Upper lobe of left lung (tissue), 6 donors: Measurements from ENCODE around the gene ZNF789. TPM values are rescaled to one million over a fixed set of nuclear protein-coding genes. Genes with fewer than 3 reads are reported as not detected.

Experiments used
- ATAC-seq, 2 donors: fragments of 200-7000 bp; cut with Tn5 transposase; one replicate each; pipeline ENCODE4 v1.9.1; 2022; ENCODE audit warnings: mild to moderate bottlenecking in 2 of 2, moderate library complexity in 2 of 2; ENCODE audit not compliant: low FRiP score in 2 of 2
- DNase-seq, 2 donors: peaks; one replicate each; pipeline ENCODE4 v3.0.0-alpha.2; 2019 to 2020
- H3K27ac ChIP-seq, 4 donors: fragments of 200-600 bp; sonication (generic); one replicate each; pipeline ENCODE4 v1.5.1; 2016 to 2019
- H3K27me3 ChIP-seq, 4 donors: fragments of 200-600 bp; sonication (generic); one replicate each; pipeline ENCODE4 v1.5.1; 2017 to 2019
- H3K36me3 ChIP-seq, 4 donors: fragments of 200-600 bp; sonication (generic); one replicate each; pipeline ENCODE4 v1.5.1; 2016 to 2019
- H3K4me1 ChIP-seq, 4 donors: fragments of 200-600 bp; sonication (generic); one replicate each; pipeline ENCODE4 v1.5.1; 2018 to 2019
- H3K4me3 ChIP-seq, 4 donors: fragments of 200-600 bp; sonication (generic); one replicate each; pipeline ENCODE4 v1.5.1; 2017 to 2019; ENCODE audit warnings: mild to moderate bottlenecking in 2 of 4, moderate library complexity in 1 of 4
- H3K9me3 ChIP-seq, 4 donors: fragments of 200-600 bp; sonication (generic); one replicate each; pipeline ENCODE4 v1.5.1; 2018 to 2019
- EP300 ChIP-seq, 4 donors: sonication (generic); formaldehyde crosslinking; IDR thresholded peaks; one replicate each; pipeline ENCODE4 v1.5.1; 2017; ENCODE audit warnings: antibody characterized with exemption in 4 of 4, control low read depth in 2 of 4
- POLR2A ChIP-seq, 4 donors: fragments of 450-650 bp; IDR thresholded peaks; one replicate each; pipeline ENCODE4 v1.5.1; 2016 to 2017; ENCODE audit warnings: antibody characterized with exemption in 4 of 4, mild to moderate bottlenecking in 2 of 4
- POLR2AphosphoS5 ChIP-seq, 2 donors: sonication (generic); formaldehyde crosslinking; IDR thresholded peaks; one replicate each; pipeline ENCODE4 v1.5.1; 2017; ENCODE audit warnings: antibody characterized with exemption in 2 of 2
- WGBS, 2 donors: methylation state at CpG; one replicate each; pipeline ENCODE4 v1.1.5; 2017 to 2018; 5-methylcytosine and 5-hydroxymethylcytosine counted together
- total RNA-seq, 6 donors: library from RNA; depleted of rRNA in 4 of 6; stranded (reverse); fragments of >200 nt in 4 of 6; gene quantifications; one replicate each; pipeline versions ENCODE4 v1.1.0 to v1.2.1, GENCODE V29; 2016 to 2021
- TF ChIP-seq, protein P1 (sequence below), 6 experiments: fragments of 450-650 bp in 4 of 6; fragments of 200-600 bp in 2 of 6; sonication (generic) in 2 of 6; IDR thresholded peaks; one replicate each; pipeline ENCODE4 v1.5.1; 2016 to 2019; ENCODE audit warnings: antibody characterized with exemption in 6 of 6
- donor health status: DM: no; HTN: no; CAD: no; lungs with moderate emphysema.
- donor health status: DM: no; HTN: yes; CAD: no; lungs with severe emphysema.

Gene ZNF789
- total RNA-seq, 6 donors from 2014 or later: 8.3 to 28.3 (median 9.3) TPM

DNA sequence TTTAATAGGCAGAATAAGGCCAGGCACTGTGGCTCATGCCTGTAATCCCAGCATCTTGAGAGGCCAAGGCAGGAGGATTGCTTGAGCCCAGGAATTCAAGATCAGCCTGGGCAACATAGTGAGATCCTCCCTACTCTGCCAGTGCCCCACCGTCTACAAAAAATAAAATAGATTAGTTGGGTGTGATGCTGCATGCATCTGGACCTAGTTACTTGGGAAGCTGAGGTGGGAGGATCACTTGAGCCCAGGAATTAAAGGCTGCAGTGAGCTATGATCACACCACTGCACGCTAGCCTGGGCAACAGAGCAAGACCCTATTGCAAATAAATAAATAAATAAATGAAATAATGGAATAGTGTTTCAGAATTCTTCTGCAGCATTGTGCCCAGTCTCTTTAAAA lies 63.0 kb downstream of the ZNF789 start:
- Histone ChIP-seq H3K4me3 (no peak overlapping the region), H3K27ac (no peak overlapping the region), H3K9me3 (peaks cover 24 to 69% (median 50%) of the 10 kb centered on the region in 4 donors), H3K36me3 (peaks cover 8 to 22% (median 20%) of the 10 kb centered on the region in 4 donors), H3K4me1 (no peaks in the 10 kb centered on the region), H3K27me3 (no peaks in the 10 kb centered on the region)
- TF ChIP-seq POLR2AphosphoS5 (IDR thresholded peaks at IDR 0.05) (no peak), EP300 (IDR thresholded peaks at IDR 0.05) (no peak), POLR2A (IDR thresholded peaks at IDR 0.05) (no peak)
- TF ChIP-seq, protein P1, sequence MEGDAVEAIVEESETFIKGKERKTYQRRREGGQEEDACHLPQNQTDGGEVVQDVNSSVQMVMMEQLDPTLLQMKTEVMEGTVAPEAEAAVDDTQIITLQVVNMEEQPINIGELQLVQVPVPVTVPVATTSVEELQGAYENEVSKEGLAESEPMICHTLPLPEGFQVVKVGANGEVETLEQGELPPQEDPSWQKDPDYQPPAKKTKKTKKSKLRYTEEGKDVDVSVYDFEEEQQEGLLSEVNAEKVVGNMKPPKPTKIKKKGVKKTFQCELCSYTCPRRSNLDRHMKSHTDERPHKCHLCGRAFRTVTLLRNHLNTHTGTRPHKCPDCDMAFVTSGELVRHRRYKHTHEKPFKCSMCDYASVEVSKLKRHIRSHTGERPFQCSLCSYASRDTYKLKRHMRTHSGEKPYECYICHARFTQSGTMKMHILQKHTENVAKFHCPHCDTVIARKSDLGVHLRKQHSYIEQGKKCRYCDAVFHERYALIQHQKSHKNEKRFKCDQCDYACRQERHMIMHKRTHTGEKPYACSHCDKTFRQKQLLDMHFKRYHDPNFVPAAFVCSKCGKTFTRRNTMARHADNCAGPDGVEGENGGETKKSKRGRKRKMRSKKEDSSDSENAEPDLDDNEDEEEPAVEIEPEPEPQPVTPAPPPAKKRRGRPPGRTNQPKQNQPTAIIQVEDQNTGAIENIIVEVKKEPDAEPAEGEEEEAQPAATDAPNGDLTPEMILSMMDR (IDR thresholded peaks at IDR 0.05): no peak
- no peak for DNase-seq
- 94 to 96% methylated on average over 2 of the region's 2 CpGs for WGBS, 2 donors
- ATAC-seq: no peak

Other genes with a start within 250 kb of the ZNF789 start
- gene MYH16, start 200.1 kb upstream of the ZNF789 start, total RNA-seq: under 1 TPM in 1 of 6 donors, not detected in 5; 0.17 TPM
- 100 to 1,000 TPM in 5 of 6 donors, 10 to 100 TPM in 1; 81.7 to 129 (median 122) TPM for gene ARPC1A, start 147.0 kb upstream of the ZNF789 start, total RNA-seq
- gene ARPC1B, start 98.2 kb upstream of the ZNF789 start, total RNA-seq: 100 to 1,000 TPM; 186 to 387 (median 304) TPM
- 10 to 100 TPM; 31.4 to 76.0 (median 67.4) TPM for gene PDAP1, start 64.3 kb upstream of the ZNF789 start, total RNA-seq
- 10 to 100 TPM; 48.8 to 85.7 (median 63.8) TPM for gene BUD31, start 63.9 kb upstream of the ZNF789 start, total RNA-seq
- 10 to 100 TPM in 1 of 6 donors, 1 to 10 TPM in 5; 6.3 to 13.4 (median 7.6) TPM for gene PTCD1, start 34.1 kb upstream of the ZNF789 start, total RNA-seq
- 10 to 100 TPM; 23.0 to 49.2 (median 33.1) TPM for gene CPSF4, start 33.9 kb upstream of the ZNF789 start, total RNA-seq
- 100 to 1,000 TPM in 5 of 6 donors, 10 to 100 TPM in 1; 54.5 to 599 (median 193) TPM for gene ATP5MF, start 6.7 kb upstream of the ZNF789 start, total RNA-seq
- 100 to 1,000 TPM in 1 of 6 donors, 10 to 100 TPM in 5; 29.0 to 186 (median 34.8) TPM for gene ZNF394, start 27.4 kb downstream of the ZNF789 start, total RNA-seq
- 10 to 100 TPM in 1 of 6 donors, 1 to 10 TPM in 5; 3.8 to 12.6 (median 7.6) TPM for gene ZKSCAN5, start 31.8 kb downstream of the ZNF789 start, total RNA-seq
- 1 to 10 TPM; 1.7 to 9.9 (median 5.1) TPM for gene FAM200A, start 79.2 kb downstream of the ZNF789 start, total RNA-seq
- gene ZNF655, start 85.8 kb downstream of the ZNF789 start, total RNA-seq: 100 to 1,000 TPM in 4 of 6 donors, 10 to 100 TPM in 2; 57.3 to 202 (median 137) TPM
- 1 to 10 TPM in 2 of 6 donors, under 1 TPM in 3, not detected in 1; 0.59 to 3.1 (median 0.91) TPM for gene TMEM225B, start 125.4 kb downstream of the ZNF789 start, total RNA-seq
- 10 to 100 TPM; 16.4 to 54.5 (median 18.2) TPM for gene ZSCAN25, start 144.1 kb downstream of the ZNF789 start, total RNA-seq
- gene CYP3A5, start 207.1 kb downstream of the ZNF789 start, total RNA-seq: 10 to 100 TPM in 5 of 6 donors, 1 to 10 TPM in 1; 8.0 to 25.2 (median 14.2) TPM